HCT116 (cell line): ENCODE results near the gene TAS2R39. TPM values are rescaled to one million over a fixed set of nuclear protein-coding genes. Genes with fewer than 3 reads are reported as not detected.
A peak's percentile ranks its signal among the peaks of the same experiment; 100 is the strongest.

Source experiments
- ATAC-seq: fragments of 200-7000 bp; cut with Tn5 transposase; 2 replicates; pipeline ENCODE4 v1.9.1; 2020; ENCODE audit warnings: mild to moderate bottlenecking, moderate library complexity
- BruUV-seq: library from RNA; stranded (reverse); fragments of 400-500 nt; replicated peaks from 2 replicates; lab custom pipeline; 2021; lab: Mats Ljungman, UMichigan
- CTCF ChIA-PET: fragments of 300-600 bp; sonication (Branson Sonifier 250); formaldehyde crosslinking; loops from one replicate; lab custom pipeline; 2021; ENCODE audit warnings: antibody characterized with exemption; lab: Charles Lee
- POLR2A ChIA-PET: fragments of 300-600, 350-600 bp; sonication (Branson Sonifier 250); formaldehyde crosslinking; loops from one replicate; lab custom pipeline; 2021; ENCODE audit warnings: antibody characterized with exemption; lab: Charles Lee
- RAD21 ChIA-PET, 2 experiments: fragments of 300-600 bp; sonication (Branson Sonifier 250); formaldehyde crosslinking; loops; one replicate each; lab custom pipeline; 2023; ENCODE audit warnings: low total read pairs in 2 of 2; ENCODE audit not compliant: uncharacterized antibody in 2 of 2, unreplicated experiment in 2 of 2, low non-redundant PET in 1 of 2; lab: Charles Lee
- DNase-seq: peaks from one replicate; pipeline ENCODE4 v3.0.0-alpha.2; 2010; ENCODE audit warnings: low read depth, low spot score
- H2AFZ ChIP-seq: fragments of 200-600 bp; shearing (Covaris generic), sonication (generic); 2 replicates; pipeline ENCODE4 v1.6.1; 2017; ENCODE audit warnings: low read depth, mixed run types, mixed read lengths, antibody characterized with exemption, low read length; ENCODE audit not compliant: poor library complexity, severe bottlenecking
- H3K27ac ChIP-seq: 2 replicates; pipeline ENCODE4 v1.5.1; 2012; ENCODE audit warnings: low read depth, low read length
- H3K27me3 ChIP-seq: fragments of 200-600 bp; sonication (generic); 2 replicates; pipeline ENCODE4 v1.6.1; 2016; ENCODE audit warnings: mixed run types, low read length, mixed read lengths; ENCODE audit not compliant: insufficient read depth
- H3K36me3 ChIP-seq, 2 experiments: fragments of 200-500 bp in 1 of 2; fragments of 200-600 bp in 1 of 2; sonication (Bioruptor generic) in 1 of 2; sonication (generic) in 1 of 2; 2 replicates each; pipeline versions ENCODE4 v1.5.1 to v1.6.1; 2014 to 2016; ENCODE audit warnings: low read length in 2 of 2, inconsistent platforms in 1 of 2, mixed read lengths in 1 of 2, mixed run types in 1 of 2; ENCODE audit not compliant: insufficient read depth in 2 of 2, control insufficient read depth in 1 of 2
- H3K4me1 ChIP-seq, 2 experiments: fragments of 200-600 bp in 1 of 2; sonication (generic) in 1 of 2; 2 replicates each; pipeline versions ENCODE4 v1.5.1 to v1.6.1; 2012 to 2017; ENCODE audit warnings: low read length in 2 of 2, inconsistent platforms in 1 of 2, mild to moderate bottlenecking in 1 of 2, mixed read lengths in 1 of 2, mixed run types in 1 of 2, moderate library complexity in 1 of 2; ENCODE audit not compliant: insufficient read depth in 2 of 2, control insufficient read depth in 1 of 2
- H3K4me2 ChIP-seq: fragments of 200-600 bp; sonication (generic); 2 replicates; pipeline ENCODE4 v1.6.1; 2017; ENCODE audit warnings: mixed run types, low read length, mixed read lengths
- H3K4me3 ChIP-seq, 2 experiments: fragments of 200-600 bp in 1 of 2; sonication (generic) in 1 of 2; replicated peaks in 1 of 2; 2 replicates each; pipeline ENCODE4 v1.5.1; 2011 to 2016; ENCODE audit warnings: low read length in 2 of 2, control low read depth in 1 of 2, low read depth in 1 of 2, mild to moderate bottlenecking in 1 of 2, mixed read lengths in 1 of 2, mixed run types in 1 of 2
- H3K79me2 ChIP-seq: fragments of 200-600 bp; sonication (generic); 2 replicates; pipeline ENCODE4 v1.6.1; 2017; ENCODE audit warnings: mild to moderate bottlenecking, mixed run types, low read length, moderate library complexity, mixed read lengths; ENCODE audit not compliant: insufficient read depth
- H3K9ac ChIP-seq: fragments of 200-600 bp; sonication (generic); 2 replicates; pipeline ENCODE4 v1.6.1; 2016; ENCODE audit warnings: low read length, mixed read lengths
- H3K9me2 ChIP-seq: fragments of 200-600 bp; sonication (generic), shearing (Covaris generic); 2 replicates; pipeline ENCODE4 v1.6.1; 2017; ENCODE audit warnings: mixed run types, mild to moderate bottlenecking, moderate library complexity; ENCODE audit not compliant: insufficient read depth
- H3K9me3 ChIP-seq, 2 experiments: fragments of 200-500 bp in 1 of 2; fragments of 200-600 bp in 1 of 2; sonication (Bioruptor generic) in 1 of 2; sonication (generic) in 1 of 2; 2 replicates each; pipeline ENCODE4 v1.6.1; 2014 to 2017; ENCODE audit warnings: low read length in 2 of 2, mixed read lengths in 2 of 2, inconsistent platforms in 1 of 2, low read depth in 1 of 2, mild to moderate bottlenecking in 1 of 2, mixed run types in 1 of 2, moderate library complexity in 1 of 2; ENCODE audit not compliant: control insufficient read depth in 1 of 2, insufficient read depth in 1 of 2
- H4K20me1 ChIP-seq: fragments of 200-600 bp; sonication (generic), shearing (Covaris generic); 2 replicates; pipeline ENCODE4 v1.6.1; 2017; ENCODE audit warnings: mixed run types, mild to moderate bottlenecking, moderate library complexity; ENCODE audit not compliant: insufficient read depth
- CBX3 ChIP-seq: IDR thresholded peaks from 2 replicates; pipeline ENCODE4 v1.6.1; 2012; ENCODE audit warnings: low read depth
- CEBPB ChIP-seq: IDR thresholded peaks from 2 replicates; pipeline ENCODE4 v1.6.1; 2012; ENCODE audit warnings: low read depth
- EGR1 ChIP-seq: IDR thresholded peaks from 2 replicates; pipeline ENCODE4 v1.6.1; 2012; ENCODE audit warnings: low read depth
- EZH2 ChIP-seq: fragments of 200-600 bp; sonication (generic); IDR thresholded peaks from 2 replicates; pipeline ENCODE4 v1.6.1; 2017; ENCODE audit warnings: antibody characterized with exemption, mixed run types
- EZH2phosphoT487 ChIP-seq: fragments of 200-600 bp; IDR thresholded peaks from 2 replicates; pipeline ENCODE4 v1.6.1; 2018; ENCODE audit warnings: antibody characterized with exemption, borderline replicate concordance
- JUND ChIP-seq: IDR thresholded peaks from 2 replicates; pipeline ENCODE4 v1.6.1; 2012
- POLR2A ChIP-seq: IDR thresholded peaks from 2 replicates; pipeline ENCODE4 v1.7.0; 2011; ENCODE audit warnings: borderline replicate concordance; ENCODE audit not compliant: insufficient read depth, insufficient read length; ENCODE audit errors: extremely low read depth
- POLR2AphosphoS5 ChIP-seq: IDR thresholded peaks from 2 replicates; pipeline ENCODE4 v1.6.1; 2011; ENCODE audit warnings: mild to moderate bottlenecking, low read depth, low read length, moderate library complexity
- RAD21 ChIP-seq: IDR thresholded peaks from 2 replicates; pipeline ENCODE4 v1.6.1; 2012; ENCODE audit warnings: low read depth, mild to moderate bottlenecking
- SIN3A ChIP-seq: IDR thresholded peaks from 2 replicates; pipeline ENCODE4 v1.6.1; 2012; ENCODE audit warnings: low read depth
- SP1 ChIP-seq: IDR thresholded peaks from 2 replicates; pipeline ENCODE4 v1.6.1; 2012; ENCODE audit warnings: low read depth
- SRF ChIP-seq: IDR thresholded peaks from 2 replicates; pipeline ENCODE4 v1.6.1; 2012; ENCODE audit warnings: low read depth
- TCF7L2 ChIP-seq: IDR thresholded peaks from 2 replicates; pipeline ENCODE4 v1.7.0; 2011; ENCODE audit warnings: borderline replicate concordance, inconsistent platforms; ENCODE audit not compliant: insufficient read depth, insufficient read length; ENCODE audit errors: extremely low read depth
- intact Hi-C: fragments of 100-400 bp; cut with micrococcal nuclease; formaldehyde crosslinking; loops from 2 replicates; pipeline ENCODE4 v1.10.0; 2022
- total RNA-seq: library from RNA; stranded (reverse); gene quantifications from one replicate; pipeline ENCODE4 v1.2.1, GENCODE V29; 2021; ENCODE audit not compliant: unreplicated experiment
- TF ChIP-seq, protein P1 (sequence below): IDR thresholded peaks from 2 replicates; pipeline ENCODE4 v1.6.1; 2012
- TF ChIP-seq, protein P2 (sequence below), 3 experiments: fragments of 200-600 bp in 1 of 3; sonication (generic) in 1 of 3; IDR thresholded peaks in 2 of 3; conservative IDR thresholded peaks in 1 of 3; 2 replicates each; pipeline ENCODE4 v1.5.1; 2012 to 2017; ENCODE audit warnings: low read depth in 2 of 3, low read length in 2 of 3, antibody characterized with exemption in 1 of 3, borderline replicate concordance in 1 of 3, control low read depth in 1 of 3, mild to moderate bottlenecking in 1 of 3, mixed read lengths in 1 of 3, mixed run types in 1 of 3, moderate library complexity in 1 of 3; ENCODE audit not compliant: insufficient read depth in 1 of 3
- TF ChIP-seq, protein P3 (sequence below): IDR thresholded peaks from 2 replicates; pipeline ENCODE4 v1.6.1; 2012
- TF ChIP-seq, protein P4 (sequence below): IDR thresholded peaks from 2 replicates; pipeline ENCODE4 v1.6.1; 2012; ENCODE audit warnings: low read depth

The TAS2R39 gene
- total RNA-seq, 1 experiment from 2014 or later = not detected

DNA sequence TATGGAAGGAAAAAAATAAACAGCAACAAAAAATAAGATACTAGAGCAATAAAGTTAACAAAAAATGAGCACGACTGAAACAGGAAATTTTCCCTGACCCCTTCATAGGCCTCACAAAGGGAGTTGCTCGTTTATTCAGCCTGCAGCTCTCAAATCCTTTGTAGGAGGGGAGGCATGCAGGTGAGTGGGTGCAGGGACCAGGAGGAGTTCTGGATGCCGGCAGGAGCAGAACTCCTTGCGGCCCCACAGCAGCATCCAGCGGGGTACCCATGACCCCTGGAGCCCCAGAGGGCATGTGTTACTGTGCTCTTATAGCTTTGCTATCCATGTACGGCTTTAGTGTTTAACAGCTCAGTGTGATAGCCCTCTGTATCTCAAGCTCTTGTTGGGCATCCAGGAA lies 5.8 kb downstream of the TAS2R39 start (continued):
- no peak for TF ChIP-seq RAD21
- TF ChIP-seq, all 23 proteins: peak for 0

DNA sequence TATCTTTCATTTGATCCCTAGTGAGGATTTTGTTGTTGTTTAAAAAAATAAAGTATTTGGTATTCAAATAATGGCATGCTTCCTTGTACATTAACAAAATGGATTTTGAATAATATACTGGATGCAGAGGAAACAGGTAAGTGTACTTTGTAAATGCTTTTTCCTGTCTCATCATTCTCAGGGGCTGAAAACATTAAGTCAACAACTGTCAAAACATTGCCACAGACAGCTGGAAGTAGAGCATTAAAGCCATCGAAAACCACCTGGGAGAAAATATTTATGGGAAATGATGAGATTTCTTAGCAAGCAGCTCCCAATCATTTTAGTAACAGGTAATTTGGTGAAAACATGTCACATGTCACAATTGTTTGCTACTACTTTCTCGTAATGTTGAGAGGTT lies 10.7 kb downstream of the TAS2R39 start:
- Histone ChIP-seq H3K4me3 (no peak overlapping the region), H3K9me2 (no peaks in the 10 kb centered on the region), H3K79me2 (no peaks in the 10 kb centered on the region), H3K4me1 (no peaks in the 10 kb centered on the region), H2AFZ (peak overlapping the region; percentile 18), H3K27ac (no peak overlapping the region), H3K9ac (no peak overlapping the region), H3K9me3 (no peaks in the 10 kb centered on the region), H3K27me3 (no peaks in the 10 kb centered on the region), H3K36me3 (no peaks in the 10 kb centered on the region), H4K20me1 (no peaks in the 10 kb centered on the region), H3K4me2 (no peak overlapping the region)
- ATAC-seq = no peak
- ChIA-PET CTCF (no interaction called here), RAD21 (no interaction called here), POLR2A (no interaction called here)
- DNase-seq = no peak
- no TSS peak for BruUV-seq
- intact Hi-C loops = no loop called here
- no peak for TF ChIP-seq POLR2A
- TF ChIP-seq RAD21 = no peak
- no peak for TF ChIP-seq SRF
- no peak for TF ChIP-seq CBX3
- TF ChIP-seq SIN3A = no peak
- TF ChIP-seq EZH2 = no peak
- TF ChIP-seq CEBPB = no peak
- TF ChIP-seq POLR2AphosphoS5 = no peak
- TF ChIP-seq EZH2phosphoT487 = no peak
- no peak for TF ChIP-seq JUND
- TF ChIP-seq, protein P1, sequence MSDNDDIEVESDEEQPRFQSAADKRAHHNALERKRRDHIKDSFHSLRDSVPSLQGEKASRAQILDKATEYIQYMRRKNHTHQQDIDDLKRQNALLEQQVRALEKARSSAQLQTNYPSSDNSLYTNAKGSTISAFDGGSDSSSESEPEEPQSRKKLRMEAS = no peak
- TF ChIP-seq EGR1 = no peak
- TF ChIP-seq, protein P2, sequence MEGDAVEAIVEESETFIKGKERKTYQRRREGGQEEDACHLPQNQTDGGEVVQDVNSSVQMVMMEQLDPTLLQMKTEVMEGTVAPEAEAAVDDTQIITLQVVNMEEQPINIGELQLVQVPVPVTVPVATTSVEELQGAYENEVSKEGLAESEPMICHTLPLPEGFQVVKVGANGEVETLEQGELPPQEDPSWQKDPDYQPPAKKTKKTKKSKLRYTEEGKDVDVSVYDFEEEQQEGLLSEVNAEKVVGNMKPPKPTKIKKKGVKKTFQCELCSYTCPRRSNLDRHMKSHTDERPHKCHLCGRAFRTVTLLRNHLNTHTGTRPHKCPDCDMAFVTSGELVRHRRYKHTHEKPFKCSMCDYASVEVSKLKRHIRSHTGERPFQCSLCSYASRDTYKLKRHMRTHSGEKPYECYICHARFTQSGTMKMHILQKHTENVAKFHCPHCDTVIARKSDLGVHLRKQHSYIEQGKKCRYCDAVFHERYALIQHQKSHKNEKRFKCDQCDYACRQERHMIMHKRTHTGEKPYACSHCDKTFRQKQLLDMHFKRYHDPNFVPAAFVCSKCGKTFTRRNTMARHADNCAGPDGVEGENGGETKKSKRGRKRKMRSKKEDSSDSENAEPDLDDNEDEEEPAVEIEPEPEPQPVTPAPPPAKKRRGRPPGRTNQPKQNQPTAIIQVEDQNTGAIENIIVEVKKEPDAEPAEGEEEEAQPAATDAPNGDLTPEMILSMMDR (IDR thresholded peaks at IDR 0.05 in 2 of 3, conservative IDR thresholded peaks at IDR 0.05 in 1 of 3; ENCODE audit: borderline replicate concordance in 1 of 3, insufficient read depth in 1 of 3, low read depth in 2 of 3, low read length in 2 of 3) = no peak
- TF ChIP-seq, protein P3, sequence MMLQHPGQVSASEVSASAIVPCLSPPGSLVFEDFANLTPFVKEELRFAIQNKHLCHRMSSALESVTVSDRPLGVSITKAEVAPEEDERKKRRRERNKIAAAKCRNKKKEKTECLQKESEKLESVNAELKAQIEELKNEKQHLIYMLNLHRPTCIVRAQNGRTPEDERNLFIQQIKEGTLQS = no peak
- TF ChIP-seq TCF7L2 = no peak
- TF ChIP-seq, protein P4, sequence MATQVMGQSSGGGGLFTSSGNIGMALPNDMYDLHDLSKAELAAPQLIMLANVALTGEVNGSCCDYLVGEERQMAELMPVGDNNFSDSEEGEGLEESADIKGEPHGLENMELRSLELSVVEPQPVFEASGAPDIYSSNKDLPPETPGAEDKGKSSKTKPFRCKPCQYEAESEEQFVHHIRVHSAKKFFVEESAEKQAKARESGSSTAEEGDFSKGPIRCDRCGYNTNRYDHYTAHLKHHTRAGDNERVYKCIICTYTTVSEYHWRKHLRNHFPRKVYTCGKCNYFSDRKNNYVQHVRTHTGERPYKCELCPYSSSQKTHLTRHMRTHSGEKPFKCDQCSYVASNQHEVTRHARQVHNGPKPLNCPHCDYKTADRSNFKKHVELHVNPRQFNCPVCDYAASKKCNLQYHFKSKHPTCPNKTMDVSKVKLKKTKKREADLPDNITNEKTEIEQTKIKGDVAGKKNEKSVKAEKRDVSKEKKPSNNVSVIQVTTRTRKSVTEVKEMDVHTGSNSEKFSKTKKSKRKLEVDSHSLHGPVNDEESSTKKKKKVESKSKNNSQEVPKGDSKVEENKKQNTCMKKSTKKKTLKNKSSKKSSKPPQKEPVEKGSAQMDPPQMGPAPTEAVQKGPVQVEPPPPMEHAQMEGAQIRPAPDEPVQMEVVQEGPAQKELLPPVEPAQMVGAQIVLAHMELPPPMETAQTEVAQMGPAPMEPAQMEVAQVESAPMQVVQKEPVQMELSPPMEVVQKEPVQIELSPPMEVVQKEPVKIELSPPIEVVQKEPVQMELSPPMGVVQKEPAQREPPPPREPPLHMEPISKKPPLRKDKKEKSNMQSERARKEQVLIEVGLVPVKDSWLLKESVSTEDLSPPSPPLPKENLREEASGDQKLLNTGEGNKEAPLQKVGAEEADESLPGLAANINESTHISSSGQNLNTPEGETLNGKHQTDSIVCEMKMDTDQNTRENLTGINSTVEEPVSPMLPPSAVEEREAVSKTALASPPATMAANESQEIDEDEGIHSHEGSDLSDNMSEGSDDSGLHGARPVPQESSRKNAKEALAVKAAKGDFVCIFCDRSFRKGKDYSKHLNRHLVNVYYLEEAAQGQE = no peak
- no peak for TF ChIP-seq SP1
